ENCODE results near the gene GABBR1. TPM values are rescaled to one million over a fixed set of nuclear protein-coding genes. Genes with fewer than 3 reads are reported as not detected.

The GABBR1 gene
- total RNA-seq, 1 donor from 2014 or later: 6.4 TPM

DNA sequence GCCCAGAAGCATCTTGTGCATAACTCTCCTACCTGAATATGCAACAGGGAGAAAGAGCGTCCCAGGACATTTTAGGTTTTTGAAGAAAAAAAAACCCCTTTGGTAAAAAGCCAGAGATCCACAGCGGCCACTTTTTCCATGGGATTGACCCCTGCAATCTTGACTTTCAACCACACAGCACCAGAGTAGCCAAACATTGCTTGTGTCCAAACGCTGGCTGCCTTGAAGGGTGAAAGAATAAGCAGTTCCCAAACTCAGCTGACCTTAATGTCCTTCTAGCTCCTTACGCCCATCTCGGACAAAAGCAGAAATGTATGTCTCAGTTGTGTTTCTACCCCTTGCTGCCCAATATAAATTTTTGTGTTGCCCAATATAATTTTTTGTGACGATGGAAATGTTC lies 22.7 kb upstream of the GABBR1 start:
- DNase-seq (ENCODE audit: low read depth): no peak
- TF ChIP-seq, protein P1, sequence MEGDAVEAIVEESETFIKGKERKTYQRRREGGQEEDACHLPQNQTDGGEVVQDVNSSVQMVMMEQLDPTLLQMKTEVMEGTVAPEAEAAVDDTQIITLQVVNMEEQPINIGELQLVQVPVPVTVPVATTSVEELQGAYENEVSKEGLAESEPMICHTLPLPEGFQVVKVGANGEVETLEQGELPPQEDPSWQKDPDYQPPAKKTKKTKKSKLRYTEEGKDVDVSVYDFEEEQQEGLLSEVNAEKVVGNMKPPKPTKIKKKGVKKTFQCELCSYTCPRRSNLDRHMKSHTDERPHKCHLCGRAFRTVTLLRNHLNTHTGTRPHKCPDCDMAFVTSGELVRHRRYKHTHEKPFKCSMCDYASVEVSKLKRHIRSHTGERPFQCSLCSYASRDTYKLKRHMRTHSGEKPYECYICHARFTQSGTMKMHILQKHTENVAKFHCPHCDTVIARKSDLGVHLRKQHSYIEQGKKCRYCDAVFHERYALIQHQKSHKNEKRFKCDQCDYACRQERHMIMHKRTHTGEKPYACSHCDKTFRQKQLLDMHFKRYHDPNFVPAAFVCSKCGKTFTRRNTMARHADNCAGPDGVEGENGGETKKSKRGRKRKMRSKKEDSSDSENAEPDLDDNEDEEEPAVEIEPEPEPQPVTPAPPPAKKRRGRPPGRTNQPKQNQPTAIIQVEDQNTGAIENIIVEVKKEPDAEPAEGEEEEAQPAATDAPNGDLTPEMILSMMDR (conservative IDR thresholded peaks at IDR 0.05; ENCODE audit: low read depth, low read length): no peak
- no peak overlapping the region for H3K4me3 ChIP-seq (ENCODE audit: low read depth, low read length)

DNA sequence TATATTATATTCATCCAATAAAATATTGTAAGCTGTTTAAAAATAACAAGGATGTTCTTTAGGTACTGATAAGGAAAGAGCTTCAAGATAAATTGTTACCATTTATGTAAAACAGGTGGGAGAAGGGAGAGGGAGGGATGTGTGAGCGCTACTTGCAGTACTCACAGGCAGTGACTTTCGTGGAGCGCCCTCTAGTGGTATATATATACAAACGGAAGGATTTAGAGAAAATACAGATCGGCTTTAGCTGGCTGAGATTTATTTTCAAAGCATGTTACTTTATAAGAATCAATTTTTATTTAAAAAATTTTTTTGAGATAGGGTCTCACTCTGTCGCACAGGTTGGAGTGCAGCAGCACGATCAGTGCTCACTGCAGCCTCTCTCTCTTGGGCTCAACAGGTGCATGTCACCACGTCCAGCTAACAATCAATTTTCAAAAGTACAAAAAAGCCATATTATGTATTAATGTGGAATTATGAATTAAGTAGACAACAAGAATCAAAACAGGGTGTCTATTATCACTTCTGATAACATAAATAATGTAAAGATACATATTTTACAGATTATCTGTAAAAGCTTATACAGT lies 20.6 kb upstream of the GABBR1 start:
- no peak overlapping the region for H3K4me3 ChIP-seq (ENCODE audit: low read depth, low read length)
- no peak for DNase-seq (ENCODE audit: low read depth)
- TF ChIP-seq, protein P1 (conservative IDR thresholded peaks at IDR 0.05; ENCODE audit: low read depth, low read length): peak; percentile 81

DNA sequence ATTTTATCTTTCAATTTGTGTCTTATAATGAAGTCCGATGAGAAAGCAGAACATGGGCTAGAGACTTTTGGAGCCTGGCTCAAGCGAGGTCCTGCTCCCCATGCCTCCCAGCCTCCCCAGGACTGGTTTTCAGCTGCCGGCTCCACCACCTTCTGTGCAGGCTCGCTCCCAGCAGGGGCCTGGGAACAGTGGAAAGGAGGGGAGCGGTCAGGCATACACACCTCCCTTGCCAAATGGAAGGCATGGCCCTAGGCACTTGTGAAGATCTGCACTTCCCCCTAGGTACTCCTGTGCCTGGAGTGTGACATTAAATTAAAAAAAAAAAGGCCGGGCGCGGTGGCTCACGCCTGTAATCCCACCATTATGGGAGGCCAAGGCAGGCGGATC lies 19.2 kb upstream of the GABBR1 start:
- DNase-seq (ENCODE audit: low read depth): no peak
- TF ChIP-seq, protein P1 (conservative IDR thresholded peaks at IDR 0.05; ENCODE audit: low read depth, low read length): no peak
- H3K4me3 ChIP-seq (ENCODE audit: low read depth, low read length): no peak overlapping the region

DNA sequence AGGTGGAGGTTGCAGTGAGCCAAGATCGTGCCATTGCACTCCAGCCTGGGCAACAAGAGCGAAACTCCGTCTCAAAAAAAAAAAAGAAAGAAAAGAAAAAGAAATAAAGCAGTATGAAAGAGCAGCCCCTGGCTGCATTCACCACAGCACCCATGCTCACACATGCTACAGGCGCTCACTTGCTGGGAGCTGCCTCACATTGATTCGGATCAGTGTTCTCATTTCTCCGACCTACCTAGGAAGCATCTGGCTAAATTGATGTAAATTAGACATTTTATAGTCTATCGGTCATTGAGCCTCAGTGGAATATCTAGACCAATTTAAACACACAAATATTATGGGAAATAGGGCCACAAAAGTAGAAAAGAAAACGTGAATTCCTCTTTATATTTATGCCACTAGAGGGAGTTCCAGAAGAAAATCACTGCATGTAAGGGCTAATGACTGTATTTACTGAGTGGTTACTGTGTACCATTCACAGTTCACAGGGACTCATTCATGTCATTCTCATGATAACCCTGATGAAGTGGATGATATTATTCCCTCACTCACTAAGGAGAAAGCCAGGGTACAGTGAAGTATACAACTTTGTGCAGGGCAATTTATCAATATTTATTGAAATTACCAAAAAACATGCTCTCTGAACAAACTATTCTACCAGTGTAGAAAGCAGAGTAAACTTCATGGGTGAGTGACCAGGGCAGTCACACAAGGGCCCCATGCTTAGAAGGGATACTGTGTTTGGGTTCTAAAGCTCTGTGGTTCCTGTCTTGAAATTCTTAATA lies 18.6 kb upstream of the GABBR1 start:
- TF ChIP-seq, protein P1 (conservative IDR thresholded peaks at IDR 0.05; ENCODE audit: low read depth, low read length): peak; percentile 70
- H3K4me3 ChIP-seq (ENCODE audit: low read depth, low read length): no peak overlapping the region
- DNase-seq (ENCODE audit: low read depth): no peak

DNA sequence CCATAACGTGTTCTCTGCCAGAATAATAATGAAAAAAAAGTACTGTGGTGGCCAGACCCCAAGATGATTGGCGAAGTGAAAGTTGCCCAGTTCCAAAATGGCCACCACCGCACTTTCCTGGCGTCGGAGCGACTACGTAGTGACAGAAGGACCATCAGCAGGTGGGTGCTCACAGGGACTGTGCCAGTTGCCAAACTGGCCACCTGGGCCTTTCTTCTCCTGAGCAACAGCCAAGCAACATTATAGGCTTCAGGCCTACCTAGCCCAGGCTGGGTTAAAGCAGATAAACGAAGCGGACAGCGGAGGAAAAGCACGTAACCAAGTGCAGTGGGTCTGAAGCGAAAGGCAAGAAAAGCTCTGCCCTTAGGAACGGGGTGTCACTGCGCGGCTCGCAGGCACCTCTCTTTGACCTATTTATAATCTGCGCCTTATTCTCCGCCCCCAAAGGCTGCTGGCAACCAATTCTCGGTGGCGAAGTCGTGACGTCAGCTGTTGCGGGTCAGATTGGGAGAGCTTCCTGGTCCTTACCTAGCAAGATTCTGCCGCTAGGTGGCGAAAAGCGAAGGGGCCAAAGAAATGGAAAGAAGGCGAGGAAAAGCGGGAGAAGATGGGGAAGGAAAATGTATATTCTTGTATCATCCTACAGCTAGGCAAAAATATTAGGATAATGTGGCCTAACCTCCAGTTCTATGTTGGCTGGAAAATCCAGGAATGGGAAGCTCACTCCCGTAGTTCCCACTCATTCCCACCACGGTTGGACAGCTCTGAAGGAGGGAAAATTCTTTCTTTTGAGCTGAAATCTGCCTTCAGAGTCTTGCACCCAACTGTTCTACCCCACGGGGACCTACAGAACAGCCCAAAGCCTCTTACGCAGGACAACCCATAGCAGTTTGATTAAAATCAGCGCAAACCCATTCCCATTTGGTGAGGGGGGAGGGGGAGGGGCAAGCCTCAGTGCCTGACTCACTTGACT lies 17.0 kb upstream of the GABBR1 start:
- peak overlapping the region; percentile 54 for H3K4me3 ChIP-seq (ENCODE audit: low read depth, low read length)
- TF ChIP-seq, protein P1 (conservative IDR thresholded peaks at IDR 0.05; ENCODE audit: low read depth, low read length): peak; percentile 95
- peak; percentile 73 for DNase-seq (ENCODE audit: low read depth)

DNA sequence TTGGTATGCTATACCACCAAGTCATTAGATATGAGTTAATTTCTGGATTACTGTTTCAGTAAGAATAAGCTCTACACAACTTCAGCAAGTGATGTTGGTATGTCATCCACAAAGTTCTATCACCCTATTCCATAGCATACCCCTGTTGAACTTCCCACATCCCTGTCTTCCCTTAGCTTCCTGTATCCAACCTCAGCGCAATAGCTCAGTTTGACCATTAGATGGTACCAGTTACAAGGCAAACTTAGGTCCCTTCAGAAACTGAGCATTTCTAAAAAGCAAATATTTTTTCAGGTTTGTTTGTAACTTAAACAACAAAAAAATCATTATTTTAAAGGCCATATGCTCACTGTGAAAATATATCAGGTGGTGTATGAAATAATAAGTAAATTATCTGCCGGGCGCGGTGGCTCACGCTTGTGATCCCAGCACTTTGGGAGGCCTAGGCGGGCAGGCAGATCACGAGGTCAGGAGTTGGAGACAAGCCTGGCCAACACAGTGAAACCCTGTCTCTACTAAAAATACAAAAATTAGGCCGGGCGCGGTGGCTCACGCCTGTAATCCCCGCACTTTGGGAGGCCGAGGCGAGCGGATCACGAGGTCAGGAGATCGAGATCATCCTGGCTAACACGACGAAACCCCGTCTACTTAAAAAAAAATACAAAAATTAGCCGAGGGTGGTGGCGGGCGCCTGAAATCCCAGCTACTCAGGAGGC lies 15.1 kb upstream of the GABBR1 start:
- H3K4me3 ChIP-seq (ENCODE audit: low read depth, low read length): no peak overlapping the region
- TF ChIP-seq, protein P1 (conservative IDR thresholded peaks at IDR 0.05; ENCODE audit: low read depth, low read length): peak; percentile 91
- no peak for DNase-seq (ENCODE audit: low read depth)

Data from epithelial cell of proximal tubule (primary cell).